Suprapubic skin (tissue), 4 donors: Measurements from ENCODE around the gene TNK2. TPM values are rescaled to one million over a fixed set of nuclear protein-coding genes. Genes with fewer than 3 reads are reported as not detected.
A peak's percentile ranks its signal among the peaks of the same experiment; 100 is the strongest.

Experiments used
- DNase-seq, 2 donors: peaks; one replicate each; pipeline ENCODE4 v3.0.0-alpha.2; 2019; ENCODE audit warnings: low spot score in 2 of 2
- H3K27ac ChIP-seq: fragments of 200-600 bp; sonication (generic); one replicate; pipeline ENCODE4 v1.5.1; 2019
- H3K27me3 ChIP-seq: fragments of 200-600 bp; sonication (generic); one replicate; pipeline ENCODE4 v1.5.1; 2019
- H3K36me3 ChIP-seq: fragments of 200-600 bp; sonication (generic); one replicate; pipeline ENCODE4 v1.5.1; 2019
- H3K4me1 ChIP-seq: fragments of 200-600 bp; sonication (generic); one replicate; pipeline ENCODE4 v1.5.1; 2019
- H3K4me3 ChIP-seq: fragments of 200-600 bp; sonication (generic); one replicate; pipeline ENCODE4 v1.5.1; 2019; ENCODE audit warnings: mild to moderate bottlenecking
- H3K9me3 ChIP-seq: fragments of 200-600 bp; sonication (generic); one replicate; pipeline ENCODE4 v1.5.1; 2019
- EP300 ChIP-seq: sonication (generic); formaldehyde crosslinking; IDR thresholded peaks from one replicate; pipeline ENCODE4 v1.6.1; 2017; ENCODE audit warnings: antibody characterized with exemption
- POLR2A ChIP-seq, 2 donors: fragments of 450-650 bp; IDR thresholded peaks; one replicate each; pipeline ENCODE4 v1.6.1; 2017; ENCODE audit warnings: antibody characterized with exemption in 2 of 2, mild to moderate bottlenecking in 2 of 2, moderate library complexity in 2 of 2
- POLR2AphosphoS5 ChIP-seq, 3 donors: sonication (generic); formaldehyde crosslinking; IDR thresholded peaks; one replicate each; pipeline ENCODE4 v1.6.1; 2017; ENCODE audit warnings: antibody characterized with exemption in 3 of 3
- WGBS: methylation state at CpG from one replicate; pipeline ENCODE4 v1.1.5; 2018; 5-methylcytosine and 5-hydroxymethylcytosine counted together
- total RNA-seq, 4 donors: library from RNA; depleted of rRNA; stranded (reverse); fragments of >200 nt; gene quantifications; one replicate each; pipeline ENCODE4 v1.1.0, GENCODE V29; 2016
- TF ChIP-seq, protein P1 (sequence below), 2 donors: fragments of 200-600 bp in 1 of 2; fragments of 450-650 bp in 1 of 2; sonication (generic) in 1 of 2; IDR thresholded peaks; one replicate each; pipeline ENCODE4 v1.5.1; 2016 to 2019; ENCODE audit warnings: antibody characterized with exemption in 2 of 2, mild to moderate bottlenecking in 1 of 2, moderate library complexity in 1 of 2

Gene TNK2
- total RNA-seq, 4 donors from 2014 or later, result 52.4 to 101 (median 70.0) TPM

DNA sequence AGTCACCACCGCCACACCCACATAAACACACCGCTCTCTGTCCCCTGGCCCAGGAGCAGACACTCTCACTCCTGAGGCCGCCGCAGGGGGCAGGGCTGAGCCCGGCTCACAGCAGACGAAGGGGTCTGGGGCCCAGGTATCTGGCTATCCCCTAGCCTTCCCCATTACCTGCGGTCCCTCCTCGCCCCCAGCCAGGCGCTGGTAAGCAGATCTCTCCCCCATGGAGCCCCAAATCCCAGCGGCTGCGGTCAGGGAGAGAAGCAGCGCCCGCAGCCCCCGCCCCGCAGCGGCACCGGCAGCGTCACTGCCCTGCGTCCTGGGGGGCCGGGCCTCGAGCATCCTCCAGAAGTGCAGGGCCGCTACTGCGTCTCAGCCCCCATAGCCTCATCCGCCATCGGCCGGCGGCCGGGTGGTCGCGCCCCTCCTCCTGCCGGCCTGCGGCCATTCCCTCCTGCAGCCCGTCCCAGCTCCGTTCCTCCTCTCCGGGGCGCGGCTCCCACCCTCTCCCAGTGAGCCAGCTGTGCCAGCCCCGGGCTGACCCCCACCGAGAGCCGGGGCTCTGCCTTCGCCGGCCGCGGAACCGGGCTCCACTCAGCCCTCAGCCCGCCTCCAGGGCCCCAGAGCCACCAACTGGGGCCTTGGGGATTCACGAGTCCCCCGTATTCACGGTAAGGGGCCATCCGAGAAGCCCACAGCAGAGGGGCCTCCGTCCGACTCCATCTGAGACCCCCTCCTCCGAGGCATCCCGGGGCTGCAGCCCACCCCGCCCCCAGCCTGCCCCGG is 13.1 kb downstream of the TNK2 start:
- H3K27ac ChIP-seq, result peak overlapping the region; percentile 73
- H3K4me3 ChIP-seq, result peak overlapping the region; percentile 75
- H3K4me1 ChIP-seq, result peaks cover 79% of the 10 kb centered on the region
- H3K36me3 ChIP-seq, result peaks cover 6% of the 10 kb centered on the region
- H3K27me3 ChIP-seq, result no peaks in the 10 kb centered on the region
- 2% methylated on average over 20 of the region's 56 CpGs for WGBS
- TF ChIP-seq POLR2AphosphoS5 (IDR thresholded peaks at IDR 0.05) (no peak), EP300 (no peak), POLR2A (IDR thresholded peaks at IDR 0.05) (no peak)
- TF ChIP-seq, protein P1, sequence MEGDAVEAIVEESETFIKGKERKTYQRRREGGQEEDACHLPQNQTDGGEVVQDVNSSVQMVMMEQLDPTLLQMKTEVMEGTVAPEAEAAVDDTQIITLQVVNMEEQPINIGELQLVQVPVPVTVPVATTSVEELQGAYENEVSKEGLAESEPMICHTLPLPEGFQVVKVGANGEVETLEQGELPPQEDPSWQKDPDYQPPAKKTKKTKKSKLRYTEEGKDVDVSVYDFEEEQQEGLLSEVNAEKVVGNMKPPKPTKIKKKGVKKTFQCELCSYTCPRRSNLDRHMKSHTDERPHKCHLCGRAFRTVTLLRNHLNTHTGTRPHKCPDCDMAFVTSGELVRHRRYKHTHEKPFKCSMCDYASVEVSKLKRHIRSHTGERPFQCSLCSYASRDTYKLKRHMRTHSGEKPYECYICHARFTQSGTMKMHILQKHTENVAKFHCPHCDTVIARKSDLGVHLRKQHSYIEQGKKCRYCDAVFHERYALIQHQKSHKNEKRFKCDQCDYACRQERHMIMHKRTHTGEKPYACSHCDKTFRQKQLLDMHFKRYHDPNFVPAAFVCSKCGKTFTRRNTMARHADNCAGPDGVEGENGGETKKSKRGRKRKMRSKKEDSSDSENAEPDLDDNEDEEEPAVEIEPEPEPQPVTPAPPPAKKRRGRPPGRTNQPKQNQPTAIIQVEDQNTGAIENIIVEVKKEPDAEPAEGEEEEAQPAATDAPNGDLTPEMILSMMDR (IDR thresholded peaks at IDR 0.05), result no peak
- no peak for DNase-seq
- H3K9me3 ChIP-seq, result no peaks in the 10 kb centered on the region

DNA sequence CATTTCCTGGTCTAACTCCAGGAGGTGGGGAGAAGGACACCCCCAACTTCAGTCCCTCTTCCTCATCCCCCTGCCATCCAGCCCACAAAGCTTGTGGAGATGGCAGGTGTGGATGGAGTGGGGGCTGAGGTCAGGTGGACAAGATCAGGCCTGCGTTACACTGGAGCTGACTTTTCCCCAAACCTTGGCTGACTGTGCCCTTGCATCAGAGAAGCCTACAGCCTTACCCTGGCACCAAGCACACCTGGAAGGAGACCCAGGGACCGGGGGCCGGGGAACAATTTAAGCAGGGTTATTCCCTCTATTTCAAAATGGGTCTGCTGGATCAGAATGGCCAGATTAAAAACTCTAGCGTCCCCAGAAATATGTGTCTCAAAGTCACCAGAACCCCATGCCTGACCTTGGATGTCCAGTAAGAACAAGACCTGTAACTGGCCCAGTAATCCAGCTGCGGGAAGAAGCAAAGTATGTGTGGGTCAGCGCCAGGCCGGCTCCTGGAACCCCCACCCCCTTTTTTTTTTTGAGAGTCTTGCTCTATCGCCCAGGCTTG is 14.4 kb downstream of the TNK2 start:
- Histone ChIP-seq H3K27me3 (no peaks in the 10 kb centered on the region), H3K4me1 (peaks cover 71% of the 10 kb centered on the region), H3K4me3 (no peak overlapping the region), H3K9me3 (no peaks in the 10 kb centered on the region), H3K36me3 (peaks cover 6% of the 10 kb centered on the region), H3K27ac (no peak overlapping the region)
- TF ChIP-seq, protein P1 (IDR thresholded peaks at IDR 0.05), result no peak
- WGBS, result 91% methylated on average over 7 of the region's 8 CpGs
- DNase-seq, result no peak

DNA sequence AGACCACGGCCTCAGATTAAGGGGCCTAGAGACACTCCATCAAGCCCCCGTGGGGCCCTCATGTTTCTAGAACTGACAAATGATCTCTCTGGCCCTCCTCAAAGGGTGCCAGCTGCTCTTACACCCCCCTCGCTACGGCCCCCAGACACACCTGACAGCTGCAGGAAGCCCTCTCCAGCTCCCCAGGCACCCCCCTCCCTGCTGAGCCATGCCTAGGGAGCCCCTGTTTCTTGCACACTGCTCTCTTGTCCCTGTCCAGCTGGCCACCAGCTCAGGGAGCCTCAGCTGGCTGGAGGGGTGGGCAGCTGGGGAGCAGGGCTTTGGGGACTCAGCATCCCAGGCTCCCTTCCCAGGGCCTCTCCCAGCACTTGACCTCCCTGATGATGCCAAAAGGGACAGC is 14.8 kb downstream of the TNK2 start:
- Histone ChIP-seq H3K4me1 (peaks cover 69% of the 10 kb centered on the region), H3K36me3 (peaks cover 6% of the 10 kb centered on the region), H3K9me3 (no peaks in the 10 kb centered on the region), H3K4me3 (no peak overlapping the region), H3K27me3 (no peaks in the 10 kb centered on the region), H3K27ac (no peak overlapping the region)
- TF ChIP-seq EP300 (no peak), POLR2A (IDR thresholded peaks at IDR 0.05) (no peak), POLR2AphosphoS5 (IDR thresholded peaks at IDR 0.05) (no peak)
- TF ChIP-seq, protein P1 (IDR thresholded peaks at IDR 0.05), result no peak
- WGBS, result 56% methylated on average over 3 of the region's 4 CpGs
- no peak for DNase-seq

DNA sequence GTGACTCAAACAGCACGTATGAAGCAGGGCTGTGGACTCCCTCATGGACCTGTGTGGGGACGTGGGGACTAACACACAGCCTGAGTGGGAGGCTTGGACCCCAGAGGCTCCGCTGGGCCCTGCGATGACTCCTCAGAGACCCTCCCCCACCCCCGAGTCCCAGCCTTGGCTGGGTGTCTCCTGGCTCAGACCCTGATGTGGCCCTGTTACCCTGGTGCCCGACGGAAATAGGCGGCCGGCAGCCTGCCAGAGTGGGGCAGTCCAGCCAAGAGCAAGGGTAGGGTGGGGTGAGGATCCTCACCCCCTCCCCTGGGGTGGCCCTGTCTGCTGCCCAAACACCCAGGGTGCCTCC is 15.3 kb downstream of the TNK2 start:
- TF ChIP-seq POLR2AphosphoS5 (IDR thresholded peaks at IDR 0.05) (no peak), EP300 (no peak), POLR2A (IDR thresholded peaks at IDR 0.05) (no peak)
- TF ChIP-seq, protein P1 (IDR thresholded peaks at IDR 0.05), result no peak
- H3K4me1 ChIP-seq, result peaks cover 64% of the 10 kb centered on the region
- peaks cover 6% of the 10 kb centered on the region for H3K36me3 ChIP-seq
- peak overlapping the region; percentile 29 for H3K4me3 ChIP-seq
- no peak overlapping the region for H3K27ac ChIP-seq
- 0% methylated on average over 3 of the region's 9 CpGs for WGBS
- H3K27me3 ChIP-seq, result no peaks in the 10 kb centered on the region
- H3K9me3 ChIP-seq, result no peaks in the 10 kb centered on the region
- DNase-seq, result no peak

DNA sequence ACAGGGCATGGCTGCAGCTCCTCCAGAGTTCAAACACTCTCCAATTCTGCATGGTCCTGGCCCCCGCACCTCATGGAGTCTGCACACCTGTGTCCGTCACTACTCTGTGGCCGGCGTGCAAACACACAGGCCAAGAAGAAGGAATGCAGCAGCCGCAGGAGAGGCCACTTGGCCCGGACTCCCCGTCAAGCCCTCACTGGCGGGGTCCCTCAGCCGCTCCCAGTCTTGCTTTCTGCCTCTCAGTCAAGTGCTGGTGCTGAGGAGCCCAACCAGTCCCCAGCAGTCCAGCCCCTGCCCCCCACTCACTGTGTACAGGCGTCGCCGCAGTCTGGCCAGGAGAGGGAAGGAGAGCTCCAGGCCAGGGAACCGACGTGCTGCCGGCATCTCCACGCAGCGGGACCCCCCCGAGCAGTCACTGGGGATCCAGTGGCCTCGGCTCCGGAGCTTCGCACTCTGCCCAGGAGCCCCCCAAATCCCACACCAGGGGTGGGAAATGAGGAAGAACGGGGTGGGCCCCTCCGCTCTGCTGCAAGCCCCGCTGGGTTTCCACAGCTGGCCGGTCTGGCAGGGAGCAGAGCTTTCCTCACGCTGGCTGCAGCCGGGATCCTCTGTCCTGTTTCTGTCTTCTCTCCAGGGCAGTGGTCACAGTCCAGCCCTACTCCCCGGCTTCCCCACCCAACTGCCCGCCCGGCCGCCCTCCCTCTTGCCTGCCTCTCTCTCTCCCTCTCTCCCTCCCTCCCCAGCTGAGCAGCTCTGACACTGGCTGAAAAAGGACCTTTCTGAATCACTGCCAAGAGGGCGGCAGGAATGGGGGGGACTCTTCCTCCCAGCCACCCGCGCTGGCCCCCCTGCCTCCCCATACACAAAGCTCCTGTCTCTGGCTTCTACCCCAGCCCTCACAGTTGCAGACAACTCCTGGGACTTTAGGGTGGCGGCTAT is 16.0 kb downstream of the TNK2 start:
- peak overlapping the region; percentile 29 for H3K4me3 ChIP-seq
- H3K27me3 ChIP-seq, result no peaks in the 10 kb centered on the region
- no peaks in the 10 kb centered on the region for H3K9me3 ChIP-seq
- H3K36me3 ChIP-seq, result peaks cover 6% of the 10 kb centered on the region
- WGBS, result 50% methylated on average over 20 of the region's 35 CpGs
- TF ChIP-seq EP300, result no peak
- TF ChIP-seq, protein P1 (IDR thresholded peaks at IDR 0.05), result no peak
- H3K27ac ChIP-seq, result no peak overlapping the region
- H3K4me1 ChIP-seq, result peaks cover 58% of the 10 kb centered on the region
- no peak for DNase-seq
